Kidney tubule cell (primary cell): Measurements from ENCODE around the gene INVS.
"Not testable (repeated sequence)": the region's sequence is repeated elsewhere in the genome, so short reads cannot be mapped to it uniquely, and the experiment has no call there.

Experiments used
- DNase-seq: peaks from one replicate; pipeline ENCODE4 v3.0.0-alpha.2; 2018; ENCODE audit warnings: low spot score

The INVS gene

DNA sequence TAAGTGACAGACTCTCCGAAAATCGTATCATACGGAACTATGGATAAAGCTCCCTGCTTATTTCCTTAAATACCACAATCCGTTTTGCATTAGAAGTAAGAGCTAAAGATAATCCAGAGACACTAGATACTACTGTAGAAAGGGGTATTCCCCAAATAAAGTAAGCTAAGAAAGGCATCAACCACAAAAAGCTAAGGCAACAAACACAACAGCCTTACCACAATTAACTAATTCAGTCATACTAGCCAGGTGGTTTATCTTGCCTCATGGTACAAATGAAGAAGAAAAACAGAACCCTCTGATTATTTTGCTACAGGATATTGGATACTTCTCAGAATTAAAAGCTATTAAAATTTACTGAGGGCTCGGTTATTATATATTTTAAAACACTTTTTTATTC lies 14.3 kb upstream of the INVS start:
- no peak for DNase-seq

GRCh38 chr9:100086097-100086635 lies 12.9 kb upstream of the INVS start:
- DNase-seq: no peak

GRCh38 chr9:100087218-100087617 lies 11.8 kb upstream of the INVS start:
- DNase-seq: peak; percentile 62

- DNase-seq: peak; percentile 61
Observed at GRCh38 chr9:100088202-100088601, 10.8 kb upstream of the INVS start.

- no peak for DNase-seq
Observed at GRCh38 chr9:100090880-100091279, 8.2 kb upstream of the INVS start.

- DNase-seq: no peak
Observed at GRCh38 chr9:100091650-100092049, 7.4 kb upstream of the INVS start.

- DNase-seq: no peak
Observed at GRCh38 chr9:100092066-100092465, 7.0 kb upstream of the INVS start.

DNA sequence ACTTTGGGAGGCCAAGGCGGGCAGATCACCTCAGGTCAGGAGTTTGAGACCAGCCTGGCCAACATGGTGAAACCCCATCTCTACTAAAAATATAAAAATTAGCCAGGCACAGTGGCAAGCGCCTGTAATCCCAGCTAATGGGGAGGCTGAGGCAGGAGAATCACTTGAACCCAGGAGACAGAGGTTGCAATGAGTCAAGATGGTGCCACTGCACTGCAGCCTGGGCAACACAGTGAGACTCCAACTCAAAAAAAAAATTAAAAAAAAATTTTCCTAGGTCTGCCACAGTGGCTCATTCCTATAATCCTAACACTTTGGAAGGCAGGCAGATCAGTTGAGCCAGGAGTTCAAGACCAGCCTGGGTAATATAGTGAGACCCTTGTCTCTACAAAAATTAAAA lies 4.6 kb upstream of the INVS start:
- not testable (repeated sequence) for DNase-seq

DNA sequence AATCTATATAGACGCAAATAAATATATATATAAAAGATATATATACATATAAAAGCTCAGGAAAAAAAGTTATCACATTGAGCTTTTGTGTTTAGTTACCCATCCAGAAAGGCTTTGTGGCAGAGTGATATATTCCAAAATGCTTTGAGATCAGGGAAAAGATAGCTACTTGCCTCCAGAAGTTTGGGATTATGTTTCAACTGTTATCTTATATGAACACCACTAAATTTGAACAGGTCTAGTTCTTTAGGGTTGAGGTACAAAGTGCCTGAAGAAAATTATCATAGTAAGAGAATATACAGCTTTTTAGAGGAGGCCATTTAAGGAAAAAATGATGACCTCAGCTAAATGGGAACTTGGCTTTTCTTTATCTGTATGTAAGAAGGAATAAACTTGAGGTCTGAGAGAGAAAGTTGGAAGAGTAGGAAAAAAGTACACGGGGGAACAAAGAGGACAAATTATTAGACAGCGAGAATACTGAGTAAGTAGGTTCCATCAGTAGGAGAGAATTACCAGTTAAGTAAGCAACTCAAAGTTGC lies 2.6 kb upstream of the INVS start:
- no peak for DNase-seq

DNA sequence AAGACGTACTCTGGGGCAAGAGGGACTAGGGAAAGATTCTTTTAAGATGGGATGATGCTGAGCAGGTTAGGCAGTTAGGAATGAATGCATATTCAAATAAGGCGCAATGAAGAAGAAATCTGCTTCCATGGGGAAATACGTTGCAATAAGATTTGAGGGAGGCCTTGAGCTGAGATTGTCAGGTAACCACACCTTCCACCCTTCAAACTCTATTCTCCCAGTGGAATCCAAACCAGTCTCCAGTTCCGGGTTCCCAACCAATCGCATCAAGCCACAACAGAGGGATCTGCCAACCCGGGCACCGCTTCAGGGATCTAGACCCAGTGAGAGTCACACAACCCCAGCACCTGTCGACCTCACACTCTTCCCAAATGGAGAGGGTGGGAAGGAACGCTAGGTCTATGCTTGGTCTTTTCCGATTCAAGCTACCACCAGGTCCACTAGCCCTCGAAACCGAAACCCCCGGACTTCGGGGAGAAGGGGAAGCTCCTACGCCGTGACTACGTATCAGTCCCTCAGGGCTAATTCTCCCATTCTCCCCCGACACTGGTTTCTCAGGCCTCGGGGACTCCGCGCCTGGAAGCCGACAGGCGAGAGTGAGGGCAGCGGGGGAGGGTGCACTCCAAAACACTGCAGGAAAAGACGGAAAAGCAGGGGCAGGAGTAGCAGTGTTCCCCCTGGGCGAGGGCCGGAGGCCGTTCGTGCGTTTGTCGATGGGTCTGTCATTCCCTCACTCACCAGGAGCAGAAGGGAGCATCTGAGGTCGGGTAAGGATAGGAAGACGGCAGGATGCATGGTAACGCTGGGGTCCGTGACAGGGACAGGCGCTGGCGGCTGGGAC lies 777 bp upstream of the INVS start:
- DNase-seq: peak; percentile 85

DNA sequence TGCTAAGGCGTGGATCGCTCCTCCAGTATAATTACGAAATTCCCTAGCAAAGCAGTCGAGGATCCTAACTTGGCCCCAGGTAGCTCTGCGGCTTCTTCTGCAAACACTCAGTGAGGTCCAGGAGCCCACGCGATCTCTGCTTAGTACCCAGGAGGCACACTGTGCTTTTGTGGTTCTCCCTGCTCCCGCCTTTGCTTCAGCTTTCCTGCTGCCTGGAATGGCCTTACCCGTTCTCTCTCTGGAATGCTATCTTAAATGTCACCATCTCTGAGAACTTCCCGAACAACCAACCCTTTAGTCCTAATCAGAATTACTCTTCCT lies 639 bp downstream of the INVS start:
- DNase-seq: no peak

DNA sequence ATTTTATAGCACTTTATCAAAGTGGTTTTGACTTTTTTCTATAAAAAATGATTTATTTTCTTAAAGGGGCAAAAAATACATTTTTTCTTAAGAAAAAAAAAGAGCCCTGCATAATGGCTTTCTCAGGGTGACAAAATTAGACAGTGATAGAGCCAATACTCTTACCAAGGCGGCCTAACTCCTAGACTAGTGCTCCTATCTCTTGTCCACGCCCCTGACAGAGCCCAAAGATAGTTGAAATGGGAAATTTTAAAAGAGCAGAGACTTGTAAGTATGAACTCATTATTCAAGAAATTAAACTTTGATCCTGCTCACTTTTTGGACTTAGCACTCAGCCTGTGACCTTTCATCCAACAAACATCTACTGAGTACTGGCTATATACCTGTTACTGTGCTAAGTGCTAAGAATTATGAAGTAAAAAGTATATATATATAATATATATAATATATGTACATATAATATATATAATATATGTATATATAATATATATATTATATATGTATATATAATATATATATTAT lies 1.2 kb downstream of the INVS start:
- peak; percentile 16 for DNase-seq

GRCh38 chr9:100101608-100102007 lies 2.6 kb downstream of the INVS start:
- DNase-seq: no peak

DNA sequence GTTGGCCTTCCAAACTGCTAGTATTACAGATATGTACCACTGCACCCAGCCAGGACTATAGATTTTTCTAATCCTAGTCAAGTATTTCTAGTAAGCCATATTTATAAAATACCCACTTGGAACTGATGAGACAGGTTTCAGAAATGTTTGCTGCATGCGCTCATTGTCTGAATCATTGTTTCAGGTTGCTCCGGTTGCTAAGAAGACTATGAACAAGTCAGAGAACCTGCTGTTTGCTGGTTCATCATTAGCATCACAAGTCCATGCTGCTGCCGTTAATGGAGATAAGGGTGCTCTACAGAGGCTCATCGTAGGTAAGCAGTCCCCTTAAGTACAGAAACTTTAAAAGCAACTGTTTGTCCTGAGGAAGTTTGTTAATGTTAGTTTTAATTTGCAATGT lies 5.3 kb downstream of the INVS start:
- peak; percentile 92 for DNase-seq

DNA sequence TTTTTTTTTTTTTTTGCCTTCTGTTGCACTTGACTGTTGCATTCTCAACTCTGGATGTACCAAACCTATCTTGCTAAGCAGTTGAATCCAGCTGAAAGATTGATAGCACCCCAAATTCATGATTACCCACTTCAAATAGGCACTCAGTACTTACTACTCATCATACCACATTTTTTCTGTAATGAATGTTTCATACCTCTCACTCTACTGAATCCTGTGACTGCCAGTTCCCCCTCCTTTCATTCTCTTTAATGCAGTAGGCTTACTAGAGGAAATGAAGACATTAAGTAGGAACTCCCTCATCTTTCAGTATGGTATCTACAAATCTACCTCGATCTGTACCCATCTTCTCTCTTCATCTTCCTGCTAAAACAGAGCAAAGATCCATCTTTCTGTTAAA lies 6.8 kb downstream of the INVS start:
- DNase-seq: no peak

DNA sequence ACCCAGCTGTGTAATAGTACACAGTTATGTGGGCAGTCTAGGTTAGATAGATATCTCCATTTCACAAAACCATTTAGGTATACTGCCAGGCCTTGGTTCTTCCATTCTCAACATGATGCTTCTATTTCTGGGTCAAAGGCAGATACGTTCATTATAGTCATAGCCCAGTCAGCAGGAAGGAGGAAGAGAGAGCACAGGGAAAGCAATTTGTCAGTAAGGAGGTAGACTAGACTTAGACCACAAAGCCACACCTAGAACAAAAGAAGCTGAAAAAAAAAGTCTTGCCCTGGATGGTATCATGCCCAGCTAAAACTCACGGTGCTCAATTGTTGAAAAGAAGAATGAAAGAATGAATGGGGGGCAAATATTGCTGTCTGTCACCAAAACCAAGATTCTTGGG lies 7.6 kb downstream of the INVS start:
- DNase-seq: peak; percentile 34

DNA sequence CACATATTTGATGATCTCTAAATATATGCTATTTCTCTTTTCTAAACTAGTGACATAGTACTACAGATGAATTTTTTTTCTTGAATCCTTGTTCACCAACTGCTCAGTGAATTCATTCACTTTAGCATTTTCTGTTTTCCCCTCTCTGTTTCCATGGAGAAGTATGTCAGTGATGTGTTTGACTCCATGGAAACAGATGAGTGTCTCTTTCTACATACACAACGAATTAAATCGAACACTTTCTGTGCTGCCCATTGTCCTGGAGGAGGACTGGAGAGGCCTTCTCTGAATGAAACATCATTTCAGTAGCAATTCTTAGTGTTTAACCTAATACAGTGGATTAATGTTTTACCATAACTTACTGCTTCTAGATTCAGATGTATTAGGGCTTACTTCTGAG lies 9.5 kb downstream of the INVS start:
- DNase-seq: peak; percentile 68

DNA sequence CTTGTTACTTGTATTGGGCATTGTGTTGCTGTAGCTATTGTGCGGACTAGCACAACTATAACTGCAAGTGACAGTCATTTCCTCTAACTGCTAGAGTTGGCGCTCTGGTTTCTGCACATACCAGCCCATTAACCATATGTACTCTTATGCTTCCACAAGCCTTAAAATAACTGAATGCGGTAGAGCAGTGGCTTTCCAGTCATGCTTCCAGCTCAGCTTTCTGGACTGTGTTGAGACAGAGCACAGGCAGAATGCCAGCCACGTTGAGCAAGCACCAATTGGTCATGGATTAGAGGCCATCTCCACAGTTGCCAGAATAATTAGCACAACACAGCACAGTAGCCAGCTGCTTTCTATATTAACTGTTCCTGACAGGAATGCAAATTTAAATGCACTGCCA lies 12.2 kb downstream of the INVS start:
- DNase-seq: peak; percentile 95

DNA sequence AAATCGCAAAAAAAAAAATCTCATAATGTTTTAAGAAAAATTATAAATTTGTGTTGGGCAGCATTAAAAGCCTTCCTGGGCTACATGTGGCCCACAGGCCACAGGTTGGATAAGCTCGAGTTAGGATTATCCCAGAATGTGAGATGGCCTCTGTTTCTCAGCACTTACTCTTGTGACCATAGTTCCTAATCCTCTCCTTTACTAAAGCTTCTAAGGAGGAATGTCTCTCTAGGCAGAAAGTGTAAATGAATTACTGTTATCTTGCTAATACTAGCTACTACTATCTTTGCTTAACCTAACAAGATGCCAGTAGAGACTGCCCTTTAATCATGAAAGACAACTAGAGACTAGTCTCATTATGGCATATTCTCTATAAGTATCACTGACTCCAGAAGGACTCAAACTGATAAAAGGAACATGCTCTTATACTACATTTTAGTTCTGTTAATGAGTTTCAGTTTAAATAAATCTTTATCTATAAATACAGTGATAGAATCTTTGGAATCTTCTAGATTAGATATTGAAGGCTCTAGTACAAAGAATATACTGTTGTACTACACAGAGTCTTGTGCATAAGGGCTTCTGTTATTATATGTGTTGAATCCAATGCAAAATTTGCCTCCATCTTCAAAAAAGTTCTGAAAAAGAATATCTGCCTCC lies 13.8 kb downstream of the INVS start:
- no peak for DNase-seq

DNA sequence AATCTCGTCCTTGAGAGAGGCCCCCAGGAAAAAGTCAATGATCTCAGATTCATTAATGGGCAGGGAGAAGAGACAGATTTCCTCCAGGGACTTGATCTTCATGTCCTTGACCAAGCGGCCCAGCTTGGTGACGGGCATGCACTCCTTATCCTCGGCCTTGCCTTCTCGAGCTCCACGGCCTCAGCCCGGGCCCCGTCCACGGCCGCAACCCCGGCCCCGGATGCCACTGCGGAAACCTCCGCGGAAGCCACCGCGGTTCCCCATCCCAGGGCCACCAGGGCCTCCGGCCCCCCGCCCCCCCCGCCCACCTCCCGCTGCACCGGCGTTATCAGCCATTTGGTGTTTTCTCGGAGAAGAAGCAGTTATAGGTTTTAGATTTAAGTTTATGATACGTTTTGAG lies 18.3 kb downstream of the INVS start:
- DNase-seq: no peak

- no peak for DNase-seq
Observed at GRCh38 chr9:100120286-100120685, 21.2 kb downstream of the INVS start.

DNA sequence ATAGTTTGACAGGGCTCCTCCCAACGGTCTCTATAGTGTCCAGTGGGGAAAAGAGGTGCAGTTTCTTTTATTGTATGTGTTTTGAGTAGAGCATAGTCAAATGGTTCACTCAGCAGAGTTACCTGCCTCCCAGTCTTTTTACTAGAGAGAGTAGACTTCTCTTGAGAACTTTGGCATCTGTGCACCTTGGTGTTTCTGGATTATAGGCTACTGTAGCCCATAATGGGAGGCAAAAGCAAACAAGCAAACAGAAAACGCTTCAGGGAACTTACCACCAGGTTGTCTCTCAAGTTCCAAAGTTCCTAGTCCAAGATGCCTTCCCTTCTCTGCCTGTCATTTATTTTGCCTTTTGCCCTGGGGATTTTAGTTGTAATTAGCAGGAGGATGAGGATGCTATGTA lies 26.2 kb downstream of the INVS start:
- DNase-seq: no peak

GRCh38 chr9:100125910-100126309 lies 26.9 kb downstream of the INVS start:
- DNase-seq: no peak
